ENCODE results near the gene ITFG2. TPM values are rescaled to one million over a fixed set of nuclear protein-coding genes. Genes with fewer than 3 reads are reported as not detected.

Gene ITFG2
- total and polyA plus RNA-seq, 2 donors (not counting 3 experiments of a cell fraction or from before 2014, with no cell fraction given): 25.0 to 31.9 TPM

DNA sequence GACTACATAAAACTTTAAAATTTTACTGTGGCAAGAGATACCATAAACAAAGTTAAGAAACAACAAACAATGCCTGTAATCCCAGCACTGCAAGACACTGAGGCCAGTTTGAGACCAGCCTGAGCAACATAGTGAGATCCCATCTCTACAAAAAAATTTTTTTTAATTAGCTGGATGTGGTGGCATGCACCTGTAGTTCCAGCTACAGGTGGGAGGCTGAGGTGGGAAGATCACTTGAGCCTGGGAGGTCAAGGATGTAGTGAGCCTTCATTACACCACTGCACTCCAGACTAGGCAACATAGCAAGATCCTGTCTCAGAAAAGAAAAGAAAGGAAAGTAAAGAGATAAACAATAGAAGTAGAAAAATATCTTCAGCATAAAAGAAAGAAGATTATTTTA is 47.7 kb downstream of the ITFG2 start:
- H3K27ac ChIP-seq (ENCODE audit: insufficient read depth, low read depth, low read length): no peak overlapping the region
- no peaks in the 10 kb centered on the region for H3K27me3 ChIP-seq (ENCODE audit: control insufficient read depth in 2 of 2, insufficient read depth in 2 of 2, low read length in 2 of 2)
- H3K36me3 ChIP-seq (ENCODE audit: control insufficient read depth in 2 of 2, extremely low read depth in 1 of 2, insufficient read depth in 2 of 2, low read length in 2 of 2): peaks cover 5 to 15% of the 10 kb centered on the region in 2 experiments
- no peak overlapping the region for H2AFZ ChIP-seq (ENCODE audit: low read depth, low read length)
- FAIRE-seq (no peak), DNase-seq (ENCODE audit: low read depth, low spot score) (no peak)
- H3K9me1 ChIP-seq (replicated peaks; ENCODE audit: control insufficient read depth, extremely low read depth, insufficient read depth, low read length): no peaks in the 10 kb centered on the region
- CTCF ChIA-PET: interaction anchor here (1.4 kb wide), 1 partner anchor 14 kb away, joined by 5 read pairs; no protein-coding TSS in a partner anchor
- dilution Hi-C loops (cut with MboI; ENCODE audit: extremely low pct_ligation_motif_present, low sequenced_read_pairs): no loop called here
- TF ChIP-seq MYC (IDR thresholded peaks at IDR 0.05; ENCODE audit: low read depth, low read length) (no peak), FOS (IDR thresholded peaks at IDR 0.05; ENCODE audit: borderline replicate concordance, insufficient read depth, low read length) (no peak), POLR2AphosphoS5 (IDR thresholded peaks at IDR 0.05; ENCODE audit: insufficient read depth, low read depth, low read length) (no peak), EZH2 (IDR thresholded peaks at IDR 0.05; ENCODE audit: borderline replicate concordance, low read depth, low read length, severe bottlenecking) (no peak), POLR2A (IDR thresholded peaks at IDR 0.05; ENCODE audit: low read depth, low read length) (no peak), GATA2 (IDR thresholded peaks at IDR 0.05; ENCODE audit: insufficient read depth, insufficient read length, low read depth, low read length) (no peak)
- TF ChIP-seq, protein P1, sequence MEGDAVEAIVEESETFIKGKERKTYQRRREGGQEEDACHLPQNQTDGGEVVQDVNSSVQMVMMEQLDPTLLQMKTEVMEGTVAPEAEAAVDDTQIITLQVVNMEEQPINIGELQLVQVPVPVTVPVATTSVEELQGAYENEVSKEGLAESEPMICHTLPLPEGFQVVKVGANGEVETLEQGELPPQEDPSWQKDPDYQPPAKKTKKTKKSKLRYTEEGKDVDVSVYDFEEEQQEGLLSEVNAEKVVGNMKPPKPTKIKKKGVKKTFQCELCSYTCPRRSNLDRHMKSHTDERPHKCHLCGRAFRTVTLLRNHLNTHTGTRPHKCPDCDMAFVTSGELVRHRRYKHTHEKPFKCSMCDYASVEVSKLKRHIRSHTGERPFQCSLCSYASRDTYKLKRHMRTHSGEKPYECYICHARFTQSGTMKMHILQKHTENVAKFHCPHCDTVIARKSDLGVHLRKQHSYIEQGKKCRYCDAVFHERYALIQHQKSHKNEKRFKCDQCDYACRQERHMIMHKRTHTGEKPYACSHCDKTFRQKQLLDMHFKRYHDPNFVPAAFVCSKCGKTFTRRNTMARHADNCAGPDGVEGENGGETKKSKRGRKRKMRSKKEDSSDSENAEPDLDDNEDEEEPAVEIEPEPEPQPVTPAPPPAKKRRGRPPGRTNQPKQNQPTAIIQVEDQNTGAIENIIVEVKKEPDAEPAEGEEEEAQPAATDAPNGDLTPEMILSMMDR (IDR thresholded peaks at IDR 0.05; ENCODE audit: extremely low read depth in 1 of 2, insufficient read depth in 1 of 2, low read depth in 1 of 2, low read length in 2 of 2): no peak
- TF ChIP-seq, protein P2, sequence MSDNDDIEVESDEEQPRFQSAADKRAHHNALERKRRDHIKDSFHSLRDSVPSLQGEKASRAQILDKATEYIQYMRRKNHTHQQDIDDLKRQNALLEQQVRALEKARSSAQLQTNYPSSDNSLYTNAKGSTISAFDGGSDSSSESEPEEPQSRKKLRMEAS (IDR thresholded peaks at IDR 0.05; ENCODE audit: insufficient read depth, insufficient read length): no peak
- intact Hi-C loops (cut with micrococcal nuclease): no loop called here
- no peaks in the 10 kb centered on the region for H3K9me3 ChIP-seq (replicated peaks; ENCODE audit: control insufficient read depth, insufficient read depth, low read length)
- H4K20me1 ChIP-seq (replicated peaks; ENCODE audit: control insufficient read depth, extremely low read depth, insufficient read depth, low read length): no peaks in the 10 kb centered on the region
- no peak overlapping the region for H3K4me2 ChIP-seq (ENCODE audit: insufficient read depth, low read length)
- no peaks in the 10 kb centered on the region for H3K4me1 ChIP-seq (ENCODE audit: control insufficient read depth, extremely low read depth, insufficient read depth, low read length)
- BruUV-seq (replicated peaks): no TSS peak
- H3K9ac ChIP-seq (replicated peaks; ENCODE audit: extremely low read depth, insufficient read depth, low read length): no peak overlapping the region
- no peak overlapping the region for H3K4me3 ChIP-seq (replicated peaks in 1 of 3; ENCODE audit: insufficient read depth in 1 of 3, low read depth in 1 of 3, low read length in 3 of 3)
- POLR2A ChIA-PET: no interaction called here
- no peaks in the 10 kb centered on the region for H3K79me2 ChIP-seq (ENCODE audit: control insufficient read depth, insufficient read depth, low read length)
